Measurements from ENCODE around the gene TTLL9.
A peak's percentile ranks its signal among the peaks of the same experiment; 100 is the strongest.

Gene TTLL9

GRCh38 chr20:31862506-31862905 is 7.9 kb upstream of the TTLL9 start:
- no peak overlapping the region for H3K4me3 ChIP-seq (ENCODE audit: low read length)
- no peak for DNase-seq (ENCODE audit: low read depth)
- TF ChIP-seq CTCF (IDR thresholded peaks at IDR 0.05; ENCODE audit: insufficient read depth, low read depth, low read length, missing control alignments) = no peak

GRCh38 chr20:31863296-31864085 is 6.9 kb upstream of the TTLL9 start:
- TF ChIP-seq CTCF (IDR thresholded peaks at IDR 0.05; ENCODE audit: insufficient read depth, low read depth, low read length, missing control alignments) = no peak
- no peak for DNase-seq (ENCODE audit: low read depth)
- no peak overlapping the region for H3K4me3 ChIP-seq (ENCODE audit: low read length)

- no peak for TF ChIP-seq CTCF (IDR thresholded peaks at IDR 0.05; ENCODE audit: insufficient read depth, low read depth, low read length, missing control alignments)
- H3K4me3 ChIP-seq (ENCODE audit: low read length) = no peak overlapping the region
- no peak for DNase-seq (ENCODE audit: low read depth)
These were observed 5.7 kb upstream of the TTLL9 start for GRCh38 chr20:31864521-31865400.

GRCh38 chr20:31866221-31866620 is 4.2 kb upstream of the TTLL9 start:
- DNase-seq (ENCODE audit: low read depth) = no peak
- no peak overlapping the region for H3K4me3 ChIP-seq (ENCODE audit: low read length)
- TF ChIP-seq CTCF (IDR thresholded peaks at IDR 0.05; ENCODE audit: insufficient read depth, low read depth, low read length, missing control alignments) = no peak

GRCh38 chr20:31868853-31869672 is 1.4 kb upstream of the TTLL9 start:
- no peak for TF ChIP-seq CTCF (IDR thresholded peaks at IDR 0.05; ENCODE audit: insufficient read depth, low read depth, low read length, missing control alignments)
- no peak for DNase-seq (ENCODE audit: low read depth)
- no peak overlapping the region for H3K4me3 ChIP-seq (ENCODE audit: low read length)

- no peak for TF ChIP-seq CTCF (IDR thresholded peaks at IDR 0.05; ENCODE audit: insufficient read depth, low read depth, low read length, missing control alignments)
- peak overlapping the region; percentile 27 for H3K4me3 ChIP-seq (ENCODE audit: low read length)
- DNase-seq (ENCODE audit: low read depth) = no peak
These were observed 827 bp upstream of the TTLL9 start for GRCh38 chr20:31869673-31869941.
